Measurements from ENCODE around the gene SMIM43. TPM values are rescaled to one million over a fixed set of nuclear protein-coding genes. Genes with fewer than 3 reads are reported as not detected.
A peak's percentile ranks its signal among the peaks of the same experiment; 100 is the strongest.

The SMIM43 gene
- total and polyA plus RNA-seq, 2 donors (not counting 3 experiments of a cell fraction or from before 2014, with no cell fraction given): 0.18 TPM; not detected in 1

DNA sequence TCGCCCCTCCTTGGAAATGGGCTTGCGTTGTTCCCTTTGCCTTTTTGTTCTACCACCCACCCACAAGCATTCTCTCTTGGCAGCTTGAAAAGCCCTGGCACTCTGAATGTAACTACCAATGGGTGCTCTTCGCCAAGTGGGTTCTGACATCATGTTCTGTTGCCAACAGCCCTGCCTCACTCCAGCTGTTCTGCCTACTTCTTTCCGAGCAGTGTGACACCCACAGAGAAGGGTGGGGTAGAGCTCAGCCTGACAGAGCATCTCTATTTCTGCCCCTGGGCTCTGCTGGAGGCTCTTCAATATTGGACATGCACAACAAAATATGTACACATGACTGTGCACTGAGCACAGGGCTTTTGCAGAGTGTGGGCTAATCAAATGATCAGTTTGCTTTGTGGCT, 20.5 kb upstream of the SMIM43 start:
- H3K79me2 ChIP-seq (ENCODE audit: control insufficient read depth, insufficient read depth, low read length): no peaks in the 10 kb centered on the region
- H3K9me1 ChIP-seq (replicated peaks; ENCODE audit: control insufficient read depth, extremely low read depth, insufficient read depth, low read length): no peaks in the 10 kb centered on the region
- H3K4me2 ChIP-seq (ENCODE audit: insufficient read depth, low read length): no peak overlapping the region
- H3K27ac ChIP-seq (ENCODE audit: insufficient read depth, low read depth, low read length): no peak overlapping the region
- POLR2A ChIA-PET: no interaction called here
- no peaks in the 10 kb centered on the region for H3K36me3 ChIP-seq (ENCODE audit: control insufficient read depth in 2 of 2, extremely low read depth in 1 of 2, insufficient read depth in 2 of 2, low read length in 2 of 2)
- no peaks in the 10 kb centered on the region for H3K9me3 ChIP-seq (replicated peaks; ENCODE audit: control insufficient read depth, insufficient read depth, low read length)
- peaks cover 16% of the 10 kb centered on the region for H3K4me1 ChIP-seq (ENCODE audit: control insufficient read depth, extremely low read depth, insufficient read depth, low read length)
- dilution Hi-C loops (cut with MboI; ENCODE audit: extremely low pct_ligation_motif_present, low sequenced_read_pairs) (no loop called here), intact Hi-C loops (cut with micrococcal nuclease) (no loop called here)
- no peak for TF ChIP-seq MYC (IDR thresholded peaks at IDR 0.05; ENCODE audit: low read depth, low read length)
- TF ChIP-seq GATA2 (IDR thresholded peaks at IDR 0.05; ENCODE audit: insufficient read depth, insufficient read length, low read depth, low read length): no peak
- TF ChIP-seq, protein P1, sequence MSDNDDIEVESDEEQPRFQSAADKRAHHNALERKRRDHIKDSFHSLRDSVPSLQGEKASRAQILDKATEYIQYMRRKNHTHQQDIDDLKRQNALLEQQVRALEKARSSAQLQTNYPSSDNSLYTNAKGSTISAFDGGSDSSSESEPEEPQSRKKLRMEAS (IDR thresholded peaks at IDR 0.05; ENCODE audit: insufficient read depth, insufficient read length): no peak
- TF ChIP-seq POLR2AphosphoS5 (IDR thresholded peaks at IDR 0.05; ENCODE audit: insufficient read depth, low read depth, low read length): no peak
- TF ChIP-seq EZH2 (IDR thresholded peaks at IDR 0.05; ENCODE audit: borderline replicate concordance, low read depth, low read length, severe bottlenecking): no peak
- no peak for TF ChIP-seq FOS (IDR thresholded peaks at IDR 0.05; ENCODE audit: borderline replicate concordance, insufficient read depth, low read length)
- no peak for TF ChIP-seq JUN (IDR thresholded peaks at IDR 0.05; ENCODE audit: borderline replicate concordance, insufficient read depth, insufficient read length, low read depth)
- no peak for TF ChIP-seq POLR2A (IDR thresholded peaks at IDR 0.05; ENCODE audit: low read depth, low read length)
- TF ChIP-seq, protein P2, sequence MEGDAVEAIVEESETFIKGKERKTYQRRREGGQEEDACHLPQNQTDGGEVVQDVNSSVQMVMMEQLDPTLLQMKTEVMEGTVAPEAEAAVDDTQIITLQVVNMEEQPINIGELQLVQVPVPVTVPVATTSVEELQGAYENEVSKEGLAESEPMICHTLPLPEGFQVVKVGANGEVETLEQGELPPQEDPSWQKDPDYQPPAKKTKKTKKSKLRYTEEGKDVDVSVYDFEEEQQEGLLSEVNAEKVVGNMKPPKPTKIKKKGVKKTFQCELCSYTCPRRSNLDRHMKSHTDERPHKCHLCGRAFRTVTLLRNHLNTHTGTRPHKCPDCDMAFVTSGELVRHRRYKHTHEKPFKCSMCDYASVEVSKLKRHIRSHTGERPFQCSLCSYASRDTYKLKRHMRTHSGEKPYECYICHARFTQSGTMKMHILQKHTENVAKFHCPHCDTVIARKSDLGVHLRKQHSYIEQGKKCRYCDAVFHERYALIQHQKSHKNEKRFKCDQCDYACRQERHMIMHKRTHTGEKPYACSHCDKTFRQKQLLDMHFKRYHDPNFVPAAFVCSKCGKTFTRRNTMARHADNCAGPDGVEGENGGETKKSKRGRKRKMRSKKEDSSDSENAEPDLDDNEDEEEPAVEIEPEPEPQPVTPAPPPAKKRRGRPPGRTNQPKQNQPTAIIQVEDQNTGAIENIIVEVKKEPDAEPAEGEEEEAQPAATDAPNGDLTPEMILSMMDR (IDR thresholded peaks at IDR 0.05; ENCODE audit: extremely low read depth in 1 of 2, insufficient read depth in 1 of 2, low read depth in 1 of 2, low read length in 2 of 2): no peak
- BruUV-seq (replicated peaks): no TSS peak
- FAIRE-seq (no peak), DNase-seq (ENCODE audit: low read depth, low spot score) (no peak)
- no peaks in the 10 kb centered on the region for H4K20me1 ChIP-seq (replicated peaks; ENCODE audit: control insufficient read depth, extremely low read depth, insufficient read depth, low read length)
- CTCF ChIA-PET: no interaction called here
- no peak overlapping the region for H3K4me3 ChIP-seq (replicated peaks in 1 of 3; ENCODE audit: insufficient read depth in 1 of 3, low read depth in 1 of 3, low read length in 3 of 3)
- peak overlapping the region; percentile 4 for H2AFZ ChIP-seq (ENCODE audit: low read depth, low read length)
- H3K9ac ChIP-seq (replicated peaks; ENCODE audit: extremely low read depth, insufficient read depth, low read length): no peak overlapping the region
- H3K27me3 ChIP-seq (ENCODE audit: control insufficient read depth in 2 of 2, insufficient read depth in 2 of 2, low read length in 2 of 2): peaks cover 0 to 2% of the 10 kb centered on the region in 2 experiments

All from endothelial cell of umbilical vein (primary cell).